ENCODE results near the gene S100A7.
"Not testable (repeated sequence)": the region's sequence is repeated elsewhere in the genome, so short reads cannot be mapped to it uniquely, and the experiment has no call there.

Gene S100A7

GRCh38 chr1:153474347-153474746 is 13.9 kb upstream of the S100A7 start:
- H3K9me3 ChIP-seq (ENCODE audit: control insufficient read depth, low read depth, low read length): no peaks in the 10 kb centered on the region
- no peaks in the 10 kb centered on the region for H3K36me3 ChIP-seq (ENCODE audit: control insufficient read depth, low read depth, low read length)
- no peak overlapping the region for H3K9ac ChIP-seq (ENCODE audit: low read length)
- no peaks in the 10 kb centered on the region for H3K27me3 ChIP-seq (ENCODE audit: control insufficient read depth, insufficient read depth, low read length)
- H3K4me3 ChIP-seq (ENCODE audit: low read length): no peak overlapping the region
- no peaks in the 10 kb centered on the region for H3K4me1 ChIP-seq (ENCODE audit: control insufficient read depth, low read depth, low read length)
- H3K27ac ChIP-seq (ENCODE audit: low read length): no peak overlapping the region

- H3K36me3 ChIP-seq (ENCODE audit: control insufficient read depth, low read depth, low read length): no peaks in the 10 kb centered on the region
- no peak overlapping the region for H3K27ac ChIP-seq (ENCODE audit: low read length)
- H3K4me1 ChIP-seq (ENCODE audit: control insufficient read depth, low read depth, low read length): peaks cover 13% of the 10 kb centered on the region
- H3K27me3 ChIP-seq (ENCODE audit: control insufficient read depth, insufficient read depth, low read length): no peaks in the 10 kb centered on the region
- no peak overlapping the region for H3K4me3 ChIP-seq (ENCODE audit: low read length)
- no peaks in the 10 kb centered on the region for H3K9me3 ChIP-seq (ENCODE audit: control insufficient read depth, low read depth, low read length)
- no peak overlapping the region for H3K9ac ChIP-seq (ENCODE audit: low read length)
These were observed 10.3 kb upstream of the S100A7 start for GRCh38 chr1:153470707-153471106.

GRCh38 chr1:153466908-153467307 is 6.5 kb upstream of the S100A7 start:
- Histone ChIP-seq H3K27me3 (ENCODE audit: control insufficient read depth, insufficient read depth, low read length) (no peaks in the 10 kb centered on the region), H3K27ac (ENCODE audit: low read length) (no peak overlapping the region), H3K4me1 (ENCODE audit: control insufficient read depth, low read depth, low read length) (peaks cover 13% of the 10 kb centered on the region), H3K4me3 (ENCODE audit: low read length) (peak overlapping the region; percentile 14), H3K36me3 (ENCODE audit: control insufficient read depth, low read depth, low read length) (no peaks in the 10 kb centered on the region), H3K9me3 (ENCODE audit: control insufficient read depth, low read depth, low read length) (no peaks in the 10 kb centered on the region), H3K9ac (ENCODE audit: low read length) (no peak overlapping the region)

- H3K9ac ChIP-seq (ENCODE audit: low read length): peak overlapping the region; percentile 58
These were observed 5.6 kb upstream of the S100A7 start for GRCh38 chr1:153465811-153466636.

GRCh38 chr1:153462741-153463140 is 2.3 kb upstream of the S100A7 start:
- not testable (repeated sequence) for H3K9ac ChIP-seq (ENCODE audit: low read length); H3K9me3 ChIP-seq (ENCODE audit: control insufficient read depth, low read depth, low read length); H3K27me3 ChIP-seq (ENCODE audit: control insufficient read depth, insufficient read depth, low read length); H3K36me3 ChIP-seq (ENCODE audit: control insufficient read depth, low read depth, low read length); H3K4me3 ChIP-seq (ENCODE audit: low read length); H3K27ac ChIP-seq (ENCODE audit: low read length)
- H3K4me1 ChIP-seq (ENCODE audit: control insufficient read depth, low read depth, low read length): peaks cover 13% of the 10 kb centered on the region

More at GRCh38 chr1:153465811-153466636, 5.6 kb upstream of the S100A7 start:
- no peak overlapping the region for H3K27ac ChIP-seq (ENCODE audit: low read length)
- H3K9me3 ChIP-seq (ENCODE audit: control insufficient read depth, low read depth, low read length): no peaks in the 10 kb centered on the region
- H3K4me1 ChIP-seq (ENCODE audit: control insufficient read depth, low read depth, low read length): peaks cover 13% of the 10 kb centered on the region
- no peaks in the 10 kb centered on the region for H3K27me3 ChIP-seq (ENCODE audit: control insufficient read depth, insufficient read depth, low read length)
- H3K36me3 ChIP-seq (ENCODE audit: control insufficient read depth, low read depth, low read length): no peaks in the 10 kb centered on the region
- H3K4me3 ChIP-seq (ENCODE audit: low read length): peak overlapping the region; percentile 14

GRCh38 chr1:153459655-153460054 is 796 bp downstream of the S100A7 start:
- no peaks in the 10 kb centered on the region for H3K27me3 ChIP-seq (ENCODE audit: control insufficient read depth, insufficient read depth, low read length)
- H3K4me1 ChIP-seq (ENCODE audit: control insufficient read depth, low read depth, low read length): no peaks in the 10 kb centered on the region
- H3K9ac ChIP-seq (ENCODE audit: low read length): no peak overlapping the region
- no peak overlapping the region for H3K4me3 ChIP-seq (ENCODE audit: low read length)
- H3K36me3 ChIP-seq (ENCODE audit: control insufficient read depth, low read depth, low read length): no peaks in the 10 kb centered on the region
- no peaks in the 10 kb centered on the region for H3K9me3 ChIP-seq (ENCODE audit: control insufficient read depth, low read depth, low read length)
- H3K27ac ChIP-seq (ENCODE audit: low read length): no peak overlapping the region

GRCh38 chr1:153456396-153456795 is 4.1 kb downstream of the S100A7 start:
- H3K27me3 ChIP-seq (ENCODE audit: control insufficient read depth, insufficient read depth, low read length): no peaks in the 10 kb centered on the region
- no peaks in the 10 kb centered on the region for H3K4me1 ChIP-seq (ENCODE audit: control insufficient read depth, low read depth, low read length)

GRCh38 chr1:153448851-153449250 is 11.6 kb downstream of the S100A7 start:
- H3K9me3 ChIP-seq (ENCODE audit: control insufficient read depth, low read depth, low read length); H3K36me3 ChIP-seq (ENCODE audit: control insufficient read depth, low read depth, low read length); H3K4me1 ChIP-seq (ENCODE audit: control insufficient read depth, low read depth, low read length); H3K9ac ChIP-seq (ENCODE audit: low read length); H3K4me3 ChIP-seq (ENCODE audit: low read length); H3K27ac ChIP-seq (ENCODE audit: low read length); H3K27me3 ChIP-seq (ENCODE audit: control insufficient read depth, insufficient read depth, low read length): not testable (repeated sequence)

More at GRCh38 chr1:153456396-153456795, 4.1 kb downstream of the S100A7 start:
- Histone ChIP-seq H3K9ac (ENCODE audit: low read length) (no peak overlapping the region), H3K27ac (ENCODE audit: low read length) (no peak overlapping the region), H3K36me3 (ENCODE audit: control insufficient read depth, low read depth, low read length) (no peaks in the 10 kb centered on the region), H3K9me3 (ENCODE audit: control insufficient read depth, low read depth, low read length) (no peaks in the 10 kb centered on the region), H3K4me3 (ENCODE audit: low read length) (no peak overlapping the region)

- Histone ChIP-seq H3K9me3 (ENCODE audit: control insufficient read depth, low read depth, low read length) (no peaks in the 10 kb centered on the region), H3K4me1 (ENCODE audit: control insufficient read depth, low read depth, low read length) (no peaks in the 10 kb centered on the region), H3K27ac (ENCODE audit: low read length) (no peak overlapping the region), H3K9ac (ENCODE audit: low read length) (no peak overlapping the region), H3K4me3 (ENCODE audit: low read length) (no peak overlapping the region), H3K27me3 (ENCODE audit: control insufficient read depth, insufficient read depth, low read length) (no peaks in the 10 kb centered on the region), H3K36me3 (ENCODE audit: control insufficient read depth, low read depth, low read length) (no peaks in the 10 kb centered on the region)
These were observed 12.8 kb downstream of the S100A7 start for GRCh38 chr1:153447498-153448170.

- H3K9ac ChIP-seq (ENCODE audit: low read length): no peak overlapping the region
- H3K9me3 ChIP-seq (ENCODE audit: control insufficient read depth, low read depth, low read length): no peaks in the 10 kb centered on the region
- no peak overlapping the region for H3K27ac ChIP-seq (ENCODE audit: low read length)
- no peak overlapping the region for H3K4me3 ChIP-seq (ENCODE audit: low read length)
- H3K27me3 ChIP-seq (ENCODE audit: control insufficient read depth, insufficient read depth, low read length): no peaks in the 10 kb centered on the region
- H3K4me1 ChIP-seq (ENCODE audit: control insufficient read depth, low read depth, low read length): no peaks in the 10 kb centered on the region
- no peaks in the 10 kb centered on the region for H3K36me3 ChIP-seq (ENCODE audit: control insufficient read depth, low read depth, low read length)
These were observed 16.4 kb downstream of the S100A7 start for GRCh38 chr1:153444078-153444477.

- Histone ChIP-seq H3K4me1 (ENCODE audit: control insufficient read depth, low read depth, low read length) (no peaks in the 10 kb centered on the region), H3K27ac (ENCODE audit: low read length) (no peak overlapping the region), H3K4me3 (ENCODE audit: low read length) (no peak overlapping the region), H3K9ac (ENCODE audit: low read length) (no peak overlapping the region), H3K9me3 (ENCODE audit: control insufficient read depth, low read depth, low read length) (no peaks in the 10 kb centered on the region), H3K36me3 (ENCODE audit: control insufficient read depth, low read depth, low read length) (no peaks in the 10 kb centered on the region), H3K27me3 (ENCODE audit: control insufficient read depth, insufficient read depth, low read length) (no peaks in the 10 kb centered on the region)
These were observed 17.0 kb downstream of the S100A7 start for GRCh38 chr1:153443486-153443885.

All from iPS-18a (cell line).